GM18502 (cell line): Measurements from ENCODE around the gene TNF.

Experiments
- ATAC-seq: cut with Tn5 transposase; IDR thresholded peaks from one replicate; pipeline ENCODE4 v1.9.1; 2021; ENCODE audit warnings: mild to moderate bottlenecking; ENCODE audit not compliant: unreplicated experiment, poor library complexity

TNF gene

DNA sequence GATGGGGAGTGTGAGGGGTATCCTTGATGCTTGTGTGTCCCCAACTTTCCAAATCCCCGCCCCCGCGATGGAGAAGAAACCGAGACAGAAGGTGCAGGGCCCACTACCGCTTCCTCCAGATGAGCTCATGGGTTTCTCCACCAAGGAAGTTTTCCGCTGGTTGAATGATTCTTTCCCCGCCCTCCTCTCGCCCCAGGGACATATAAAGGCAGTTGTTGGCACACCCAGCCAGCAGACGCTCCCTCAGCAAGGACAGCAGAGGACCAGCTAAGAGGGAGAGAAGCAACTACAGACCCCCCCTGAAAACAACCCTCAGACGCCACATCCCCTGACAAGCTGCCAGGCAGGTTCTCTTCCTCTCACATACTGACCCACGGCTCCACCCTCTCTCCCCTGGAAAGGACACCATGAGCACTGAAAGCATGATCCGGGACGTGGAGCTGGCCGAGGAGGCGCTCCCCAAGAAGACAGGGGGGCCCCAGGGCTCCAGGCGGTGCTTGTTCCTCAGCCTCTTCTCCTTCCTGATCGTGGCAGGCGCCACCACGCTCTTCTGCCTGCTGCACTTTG is at the start of gene TNF:
Gene TNF, plus strand, starts transcription at position 231 of the 567 bp plus-strand sequence. Its CDS starts 177 bp downstream, at position 408.
- no peak for ATAC-seq

DNA sequence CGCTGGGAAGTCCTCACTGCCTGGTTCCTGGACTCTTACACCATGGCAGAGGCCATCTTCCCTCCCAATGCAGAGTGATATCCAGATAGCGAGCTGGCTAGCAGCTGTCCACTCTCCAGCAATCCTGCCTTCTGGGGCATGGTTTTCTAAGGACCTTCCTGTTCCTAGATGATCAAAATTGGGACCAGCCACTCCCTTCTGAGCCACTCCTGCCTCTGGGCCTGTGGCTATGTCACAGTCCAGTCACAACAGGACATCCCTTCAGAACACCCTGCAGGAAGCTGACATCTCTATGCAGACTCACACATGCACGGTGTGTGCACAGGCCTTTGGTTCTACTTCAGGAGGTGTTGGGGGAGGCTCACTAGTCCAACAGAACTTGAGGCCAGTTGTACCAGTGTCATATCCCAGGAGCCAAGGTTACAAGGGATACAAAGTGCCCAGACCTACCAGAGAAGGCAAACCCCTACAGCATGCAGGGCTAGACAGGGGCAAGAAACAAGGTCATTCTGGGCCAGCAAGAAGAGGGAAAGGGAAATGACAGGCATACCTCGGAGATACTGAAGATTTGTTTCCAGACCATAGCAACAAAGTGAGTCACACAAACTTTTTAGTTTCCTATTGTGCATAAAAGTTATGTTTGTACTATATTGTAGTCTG is 49.3 kb upstream of the TNF start:
- no peak for ATAC-seq

DNA sequence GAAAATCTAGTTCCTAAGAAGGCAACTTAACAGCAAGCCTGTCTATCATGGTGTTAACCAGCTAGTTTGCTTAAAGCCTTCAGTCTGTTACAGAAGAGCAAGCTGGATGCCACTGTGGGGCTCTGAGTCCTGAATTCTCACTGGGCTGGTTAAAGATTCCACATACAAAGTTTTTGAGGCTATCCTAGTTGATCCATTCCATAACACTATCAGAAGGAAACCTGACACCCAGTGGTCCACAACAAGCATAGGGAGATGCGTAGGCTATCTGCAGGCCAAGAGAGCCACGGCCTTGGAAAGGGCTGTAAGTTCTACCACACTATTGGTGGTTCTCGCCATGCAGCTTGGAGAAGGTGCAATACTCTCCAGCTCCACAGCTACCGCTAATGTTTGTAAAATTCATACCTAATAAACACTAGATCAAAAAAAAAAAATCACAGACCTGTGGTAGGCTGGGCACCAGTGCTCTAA is 47.0 kb upstream of the TNF start:
- ATAC-seq, result no peak

DNA sequence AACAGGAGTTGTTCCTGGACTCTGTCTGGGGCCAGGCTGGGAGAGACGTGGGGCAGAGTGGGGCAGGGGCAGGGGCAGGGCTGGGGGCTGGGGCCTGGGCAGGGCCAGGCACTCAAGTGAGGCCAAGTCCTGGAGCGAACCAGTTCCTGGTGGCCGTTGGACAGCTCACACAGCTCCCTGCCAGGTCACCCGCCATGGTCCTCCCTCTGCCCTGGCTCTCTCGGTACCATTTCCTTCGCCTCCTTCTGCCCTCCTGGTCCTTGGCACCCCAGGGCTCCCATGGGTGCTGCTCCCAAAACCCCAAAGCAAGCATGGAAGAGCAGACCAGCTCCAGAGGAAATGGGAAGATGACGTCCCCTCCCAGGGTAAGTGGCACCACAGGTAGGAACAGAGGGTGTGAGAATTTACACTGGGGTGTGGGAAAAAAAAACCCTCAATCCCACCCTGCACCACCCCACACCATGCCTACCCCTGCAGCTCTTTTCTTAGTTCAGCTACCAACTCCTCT is 46.5 kb upstream of the TNF start, which contains the start of gene MCCD1:
Gene MCCD1, plus strand, starts transcription at position 142 of the 508 bp plus-strand sequence. Its CDS starts 53 bp downstream, at position 195.
- no peak for ATAC-seq

DNA sequence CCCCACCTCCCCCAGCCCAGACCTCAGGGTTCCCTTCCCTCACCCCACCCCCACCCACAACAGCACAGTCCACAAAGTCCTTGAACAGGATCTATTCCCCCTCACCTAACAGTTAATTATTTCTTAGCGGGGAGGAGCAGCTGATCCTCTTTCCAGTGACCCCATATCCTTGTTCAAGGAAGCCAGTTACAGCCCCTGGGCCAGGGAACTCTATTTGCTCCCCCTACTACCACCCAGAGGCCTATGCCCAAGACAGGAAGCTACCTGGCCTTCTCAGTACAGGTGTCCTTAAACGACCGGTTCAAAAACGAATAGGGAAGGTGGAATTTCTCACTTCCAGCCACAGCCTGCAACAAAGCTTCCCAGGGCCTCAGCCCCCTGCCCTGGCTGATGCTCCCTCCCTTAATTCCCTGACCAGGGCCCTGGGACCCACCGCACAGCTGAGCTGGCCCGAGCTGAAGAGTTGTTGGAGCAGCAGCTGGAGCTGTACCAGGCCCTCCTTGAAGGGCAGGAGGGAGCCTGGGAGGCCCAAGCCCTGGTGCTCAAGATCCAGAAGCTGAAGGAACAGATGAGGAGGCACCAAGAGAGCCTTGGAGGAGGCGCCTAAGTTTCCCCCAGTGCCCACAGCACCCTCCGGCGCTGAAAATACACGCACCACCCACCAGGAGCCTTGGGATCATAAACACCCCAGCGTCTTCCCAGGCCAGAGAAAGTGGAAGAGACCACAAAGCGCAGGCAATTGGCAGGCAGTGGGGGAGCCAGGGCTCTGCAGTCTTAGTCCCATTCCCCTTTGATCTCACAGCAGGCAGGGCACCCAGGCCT is 45.8 kb upstream of the TNF start:
- ATAC-seq, result no peak

- no peak for ATAC-seq
These were observed 44.7 kb upstream of the TNF start for GRCh38 chr6:31530659-31531058.

- no peak for ATAC-seq
These were observed 44.2 kb upstream of the TNF start for GRCh38 chr6:31531162-31531561.

- ATAC-seq, result no peak
These were observed 43.4 kb upstream of the TNF start for GRCh38 chr6:31531771-31532643.

- no peak for ATAC-seq
These were observed 42.5 kb upstream of the TNF start for GRCh38 chr6:31532644-31533454.

DNA sequence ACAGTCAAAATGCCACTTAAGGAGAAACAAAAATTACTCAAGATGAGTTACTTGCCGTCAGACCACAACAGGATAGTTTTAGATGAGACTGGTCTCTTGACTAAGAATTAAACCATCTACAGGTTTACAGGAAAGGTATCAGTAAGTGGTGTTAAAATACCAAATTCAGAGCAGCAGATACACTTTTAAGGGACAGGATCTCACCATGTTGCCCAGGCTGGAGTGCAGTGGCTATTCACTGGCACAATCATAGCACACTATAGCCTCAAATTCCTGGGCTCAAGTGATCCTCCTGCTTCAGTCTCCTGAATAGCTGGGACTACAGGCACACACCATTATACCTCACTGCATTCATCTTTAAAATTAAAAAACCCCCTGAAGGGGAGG is 41.9 kb upstream of the TNF start:
- no peak for ATAC-seq

DNA sequence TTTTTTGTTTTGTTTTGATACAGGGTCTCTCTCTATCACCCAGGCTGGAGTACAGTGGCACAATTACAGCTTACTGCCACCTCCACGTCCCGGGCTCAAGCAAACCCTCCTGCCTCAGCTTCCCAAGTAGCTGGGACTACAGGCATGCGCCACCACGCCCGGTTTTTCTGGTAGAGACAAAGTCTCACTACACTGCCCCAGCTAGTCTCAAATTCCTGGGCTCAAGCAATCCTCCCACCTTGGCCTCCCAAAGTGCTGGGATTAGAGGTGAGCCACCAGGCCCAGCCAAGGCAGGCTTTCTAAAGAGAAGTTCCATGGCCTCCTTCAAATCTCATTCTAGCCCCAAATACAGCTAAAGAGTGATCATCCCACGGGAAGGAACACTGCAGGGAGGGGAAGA is 41.4 kb upstream of the TNF start:
- ATAC-seq, result no peak

- no peak for ATAC-seq
These were observed 40.8 kb upstream of the TNF start for GRCh38 chr6:31534521-31535040.

- ATAC-seq, result no peak
These were observed 39.6 kb upstream of the TNF start for GRCh38 chr6:31535538-31536324.

DNA sequence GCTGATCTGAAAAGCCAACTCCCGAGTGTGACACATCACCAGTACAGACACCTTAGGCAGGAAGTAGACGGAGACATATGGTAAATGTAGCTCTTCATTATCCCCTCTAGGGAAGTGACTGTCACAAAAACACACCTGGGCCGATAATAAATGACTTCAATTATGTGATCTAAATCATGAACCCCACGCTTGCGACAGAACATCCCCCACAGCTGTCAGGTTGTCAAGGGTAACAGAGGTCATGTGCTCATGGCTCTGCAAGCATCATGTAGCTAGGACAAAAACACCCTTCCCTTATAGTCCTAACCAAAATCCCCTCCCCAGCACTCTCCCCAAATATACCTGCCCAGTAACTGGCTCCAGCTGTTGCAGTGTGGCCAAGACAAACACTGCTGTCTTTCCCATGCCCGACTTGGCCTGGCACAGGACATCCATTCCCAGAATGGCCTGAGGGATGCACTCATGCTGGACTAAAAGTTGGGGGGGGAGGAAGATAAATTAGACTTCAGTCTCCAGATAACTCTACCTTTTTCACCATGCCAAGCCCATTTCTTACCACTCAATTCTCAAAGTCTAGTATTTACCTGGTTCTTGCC is 36.5 kb upstream of the TNF start:
- ATAC-seq, result no peak

DNA sequence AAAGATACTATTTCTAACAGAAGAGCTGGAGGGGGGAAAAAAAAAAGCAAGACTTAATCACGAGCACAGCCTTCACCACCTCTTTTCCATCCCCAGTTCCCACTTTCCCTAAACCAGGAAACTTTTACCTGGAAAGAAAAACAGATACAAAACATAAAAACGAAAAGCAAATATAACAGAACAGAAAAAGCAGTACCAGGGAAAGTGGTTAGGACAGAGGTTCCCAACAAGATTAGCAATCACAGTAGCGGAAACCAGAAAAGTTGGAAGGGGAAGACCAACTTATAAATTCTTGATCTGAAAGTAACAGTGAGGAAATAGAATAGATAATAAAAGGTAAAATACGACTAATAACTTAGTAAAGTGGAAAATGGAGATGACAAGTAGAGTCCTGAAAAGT is 34.7 kb upstream of the TNF start:
- no peak for ATAC-seq

DNA sequence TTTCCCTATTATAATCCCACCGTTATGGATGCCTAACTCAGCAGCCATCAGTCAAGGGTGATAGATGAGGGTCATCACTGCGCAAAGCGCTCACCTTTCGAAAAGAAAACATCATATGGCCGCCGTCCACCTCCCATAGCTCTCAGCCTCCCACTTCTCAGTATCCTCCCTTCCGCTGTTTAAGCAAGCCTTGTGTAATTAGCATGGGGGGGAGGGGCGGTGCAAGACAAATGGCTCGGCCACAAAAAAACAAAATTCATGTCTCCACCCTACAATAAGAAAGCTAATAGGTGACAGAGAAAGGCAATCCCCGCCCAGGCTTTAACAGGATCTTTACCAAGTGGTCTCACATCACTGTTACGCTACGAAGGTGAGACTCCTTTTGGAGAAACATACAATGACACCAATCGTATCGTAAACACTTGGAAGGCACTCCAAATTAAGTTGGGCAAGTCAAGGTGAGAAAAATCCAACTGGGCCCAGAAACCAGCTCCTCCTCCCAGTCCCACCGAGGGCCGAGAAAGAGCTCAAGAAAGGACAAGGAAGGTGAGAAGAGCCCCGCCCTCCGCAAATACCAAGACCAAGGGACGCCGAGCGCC is 34.2 kb upstream of the TNF start:
- ATAC-seq, result no peak

DNA sequence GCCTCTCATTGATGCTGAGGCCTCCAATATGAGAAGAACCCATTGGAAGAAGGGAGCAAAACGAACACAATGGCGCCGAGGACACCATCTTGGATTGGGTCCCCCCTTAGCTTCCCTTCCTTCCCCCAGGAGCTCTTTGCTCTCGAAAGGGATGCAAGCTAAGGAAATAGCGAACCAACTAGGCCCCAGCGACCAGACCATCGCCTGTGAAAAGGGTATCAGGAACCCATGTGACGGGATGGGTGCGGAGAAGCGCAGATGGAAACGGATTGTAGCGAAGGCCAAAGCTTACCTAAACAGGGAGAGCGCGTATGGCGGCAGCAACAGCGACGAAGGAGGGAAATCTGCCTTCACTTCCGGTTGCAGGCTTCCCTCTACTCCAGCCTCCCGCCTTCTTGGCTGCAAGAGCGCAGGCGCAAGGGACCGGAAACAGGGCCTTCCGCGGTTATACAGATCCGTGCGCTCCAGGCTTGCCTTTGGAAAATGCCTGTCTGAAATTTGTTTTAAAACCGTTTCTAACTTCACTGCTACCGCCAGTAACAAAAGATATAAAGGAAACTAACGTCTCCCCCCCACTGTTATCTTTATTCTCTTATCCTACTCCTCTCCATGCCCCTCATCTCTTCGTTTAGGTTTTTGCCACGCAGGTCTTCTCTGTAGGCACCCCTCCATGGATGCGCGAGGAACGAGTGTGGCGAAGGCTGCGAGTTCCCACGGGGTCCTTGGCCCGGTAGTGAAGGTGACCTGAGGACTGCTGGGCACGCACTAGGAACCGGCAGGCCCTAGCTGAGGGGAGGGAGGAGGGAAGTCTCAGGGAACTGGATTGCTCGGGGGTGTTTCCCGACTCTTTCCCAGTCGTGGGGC is 33.5 kb upstream of the TNF start, which contains the start of gene DDX39B:
Gene DDX39B, minus strand, starts transcription at position 346 of the 864 bp plus-strand sequence. CDS start 1,471 bp downstream, outside the sequence.
- ATAC-seq, result peak; percentile 69
